Measurements from ENCODE around the gene CRYZ.
"Not testable (repeated sequence)": the region's sequence is repeated elsewhere in the genome, so short reads cannot be mapped to it uniquely, and the experiment has no call there.

Gene CRYZ

GRCh38 chr1:74679811-74680210 lies 53.0 kb downstream of the CRYZ start:
- DNase-seq (ENCODE audit: low spot score), result no peak

DNA sequence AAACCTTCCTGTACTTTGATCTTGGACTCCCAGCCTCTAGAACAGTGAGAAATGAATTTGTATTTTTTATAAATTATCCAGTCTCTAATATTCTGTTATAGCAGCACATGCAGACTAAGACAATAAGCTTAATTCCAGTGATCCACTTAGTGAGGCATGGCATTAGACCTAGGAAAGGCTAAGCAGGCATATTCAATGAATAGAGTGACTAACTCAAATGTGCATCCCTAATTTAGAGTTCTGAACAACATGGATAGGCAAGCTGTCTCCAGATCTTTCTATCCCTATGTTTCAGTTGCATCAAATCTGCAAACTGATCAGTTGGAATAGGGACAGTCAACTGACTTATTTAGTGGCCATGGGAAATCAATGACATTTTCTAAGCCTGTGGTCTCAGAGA lies 54.9 kb downstream of the CRYZ start:
- DNase-seq (ENCODE audit: low spot score), result no peak

- no peak for DNase-seq (ENCODE audit: low spot score)
These were observed 58.4 kb downstream of the CRYZ start for GRCh38 chr1:74674278-74675048.

- no peak for DNase-seq (ENCODE audit: low spot score)
These were observed 59.3 kb downstream of the CRYZ start, which contains the start of gene ERICH3 for GRCh38 chr1:74673351-74674111. Gene ERICH3, minus strand, starts transcription at chr1:74673792. Its CDS starts 273 bp downstream, at chr1:74673519.

DNA sequence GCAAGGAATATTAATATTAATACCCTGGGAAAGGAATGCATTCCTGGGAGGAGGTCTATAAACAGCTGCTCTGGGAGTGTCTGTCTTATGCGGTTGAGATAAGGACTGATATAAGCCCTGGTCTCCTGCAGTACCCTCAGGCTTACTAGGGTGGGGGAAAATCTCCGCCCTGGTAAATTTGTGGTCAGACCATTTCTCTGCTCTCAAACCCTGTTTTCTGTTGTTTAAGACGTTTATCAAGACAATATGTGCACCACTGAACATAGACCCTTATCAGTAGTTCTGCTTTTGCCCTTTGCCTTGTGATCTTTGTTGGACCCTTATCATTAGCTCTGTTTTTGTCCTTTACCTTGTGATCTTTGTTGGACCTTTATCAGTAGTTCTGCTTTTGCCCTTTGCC lies 62.0 kb downstream of the CRYZ start:
- DNase-seq (ENCODE audit: low spot score), result not testable (repeated sequence)
